Measurements from ENCODE around the gene BCL2L11.
"Not testable (repeated sequence)": the region's sequence is repeated elsewhere in the genome, so short reads cannot be mapped to it uniquely, and the experiment has no call there.

The BCL2L11 gene, protein sequence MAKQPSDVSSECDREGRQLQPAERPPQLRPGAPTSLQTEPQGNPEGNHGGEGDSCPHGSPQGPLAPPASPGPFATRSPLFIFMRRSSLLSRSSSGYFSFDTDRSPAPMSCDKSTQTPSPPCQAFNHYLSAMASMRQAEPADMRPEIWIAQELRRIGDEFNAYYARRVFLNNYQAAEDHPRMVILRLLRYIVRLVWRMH

DNA sequence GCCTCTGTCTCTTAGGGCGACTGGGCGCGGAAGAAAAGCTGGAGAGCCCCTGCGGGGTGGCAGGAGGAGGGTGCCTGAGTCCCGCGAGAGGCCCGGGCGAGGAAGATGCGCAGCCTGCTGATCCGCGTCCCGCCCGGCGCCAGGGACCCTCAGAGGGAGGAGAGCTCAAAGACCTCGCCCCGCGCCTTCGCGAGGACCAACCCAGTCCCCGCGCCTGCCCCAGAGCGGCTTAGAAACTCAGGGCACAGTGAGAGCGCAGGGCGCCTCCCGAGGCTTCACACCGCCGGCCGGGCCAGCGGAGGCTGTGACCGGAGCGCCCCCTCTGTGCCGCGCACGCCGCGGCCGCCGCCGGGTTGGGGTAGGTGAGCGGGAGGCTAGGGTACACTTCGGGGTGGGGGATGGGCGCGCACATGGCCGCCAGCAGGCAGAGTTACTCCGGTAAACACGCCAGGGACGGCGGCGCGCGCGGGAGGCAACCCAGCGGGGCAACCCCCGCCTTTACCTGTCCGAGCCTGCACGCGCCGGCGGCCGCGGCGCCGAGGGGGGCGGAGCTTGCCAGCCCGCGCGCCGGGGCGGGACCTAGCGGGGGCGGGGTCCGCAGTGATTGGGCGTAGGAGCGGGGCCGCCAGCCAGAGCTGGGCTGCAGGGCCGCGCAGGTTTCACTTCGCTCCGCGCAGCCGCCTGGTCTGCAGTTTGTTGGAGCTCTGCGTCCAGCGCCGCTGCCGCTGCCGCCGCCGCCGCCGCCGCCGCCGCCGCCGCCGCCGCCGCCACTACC is at the start of gene BCL2L11:
Gene BCL2L11, plus strand, starts transcription at position 662 of the 775 bp plus-strand sequence. CDS start 2,832 bp downstream, outside the sequence.
- DNase-seq = peak; percentile 89 to 98

DNA sequence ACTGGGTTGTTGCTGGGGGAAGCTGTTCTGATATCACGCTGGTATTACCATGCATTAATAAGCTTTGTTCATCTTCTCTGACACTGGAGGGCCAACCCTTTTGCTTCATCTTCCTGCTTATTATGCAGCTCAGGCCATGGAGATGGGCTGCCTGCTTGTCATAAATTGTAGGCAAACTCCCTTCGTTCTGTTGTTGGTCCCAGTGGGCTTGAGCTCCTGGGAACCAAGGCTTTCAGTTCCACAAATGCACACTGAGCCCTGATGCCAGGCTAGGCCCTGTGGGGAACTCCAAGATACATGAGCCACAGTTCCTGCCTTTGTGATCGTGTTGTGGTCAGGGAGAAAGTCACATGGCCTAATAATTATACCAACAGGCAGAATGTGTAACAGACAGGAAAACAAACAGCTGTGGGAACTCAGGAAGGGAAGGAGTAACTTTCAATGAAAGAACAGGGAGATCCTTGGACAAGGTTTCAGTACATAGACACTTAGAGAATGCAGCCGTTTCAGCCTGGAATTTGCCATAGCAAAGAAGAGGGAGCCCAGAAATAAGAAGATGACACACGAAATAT is 49.0 kb upstream of the BCL2L11 start:
- DNase-seq = no peak

- DNase-seq = no peak
These were observed 48.4 kb upstream of the BCL2L11 start for GRCh38 chr2:111072220-111072871.

GRCh38 chr2:111082659-111083058 is 38.1 kb upstream of the BCL2L11 start:
- DNase-seq = not testable (repeated sequence)

DNA sequence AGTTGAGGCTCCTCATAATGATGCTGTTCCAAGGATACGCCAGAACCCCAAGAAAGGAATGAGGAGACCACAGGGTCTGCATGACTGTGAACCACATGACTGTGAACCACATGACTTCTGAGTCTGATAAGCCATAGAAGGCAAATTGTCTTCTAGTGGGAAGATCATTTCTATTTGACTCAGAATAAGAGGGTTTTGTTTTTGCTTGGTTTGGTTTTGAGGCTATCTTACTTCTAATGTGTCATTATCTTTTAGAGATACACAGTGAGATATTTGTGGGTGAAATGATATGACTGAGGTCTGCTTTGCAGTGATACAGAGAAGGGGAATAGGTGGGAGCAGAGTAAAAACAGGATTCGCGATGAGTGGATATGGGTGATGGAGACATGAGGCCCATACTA is 28.9 kb upstream of the BCL2L11 start:
- DNase-seq = no peak

DNA sequence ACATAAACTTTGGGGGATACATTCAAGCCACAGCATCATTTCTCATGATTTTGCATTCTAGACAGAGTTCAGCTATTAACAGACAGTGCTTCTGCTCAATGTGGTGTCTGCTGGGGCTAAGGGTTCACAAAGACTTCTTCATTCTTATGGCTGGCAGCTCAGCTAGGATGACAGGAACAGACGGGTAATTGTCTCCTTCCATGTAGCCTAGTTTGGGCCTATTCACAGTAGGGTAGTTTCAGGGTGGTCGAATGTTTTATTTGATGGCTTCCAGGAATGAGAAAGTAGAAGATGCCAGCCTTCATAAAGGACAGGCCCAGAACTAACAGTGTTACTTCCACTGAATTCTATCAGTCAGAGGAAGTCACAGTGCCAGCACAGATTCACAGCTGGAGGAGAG is 26.0 kb upstream of the BCL2L11 start:
- DNase-seq = no peak

DNA sequence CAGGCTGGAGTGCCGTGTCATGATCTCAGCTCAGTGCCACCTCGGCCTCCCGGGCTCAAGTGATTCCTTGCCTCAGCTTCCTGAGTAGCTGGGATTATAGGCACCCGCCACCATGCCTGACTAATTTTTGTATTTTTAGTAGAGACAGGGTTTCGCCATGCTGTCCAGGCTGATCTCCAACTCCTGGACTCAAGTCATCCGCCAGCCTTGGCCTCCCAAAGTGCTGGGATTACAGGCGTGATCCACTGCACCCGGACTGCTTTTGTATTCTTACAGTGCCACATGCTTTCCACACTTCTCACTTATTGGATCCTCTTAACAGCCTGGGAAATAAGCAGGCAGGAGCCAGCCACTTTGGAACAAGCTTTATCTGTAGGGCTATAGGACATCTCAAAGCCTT is 25.3 kb upstream of the BCL2L11 start:
- no peak for DNase-seq

- no peak for DNase-seq
These were observed 21.3 kb upstream of the BCL2L11 start for GRCh38 chr2:111099402-111099801.

- DNase-seq = no peak
These were observed 20.5 kb upstream of the BCL2L11 start for GRCh38 chr2:111100087-111100764.

DNA sequence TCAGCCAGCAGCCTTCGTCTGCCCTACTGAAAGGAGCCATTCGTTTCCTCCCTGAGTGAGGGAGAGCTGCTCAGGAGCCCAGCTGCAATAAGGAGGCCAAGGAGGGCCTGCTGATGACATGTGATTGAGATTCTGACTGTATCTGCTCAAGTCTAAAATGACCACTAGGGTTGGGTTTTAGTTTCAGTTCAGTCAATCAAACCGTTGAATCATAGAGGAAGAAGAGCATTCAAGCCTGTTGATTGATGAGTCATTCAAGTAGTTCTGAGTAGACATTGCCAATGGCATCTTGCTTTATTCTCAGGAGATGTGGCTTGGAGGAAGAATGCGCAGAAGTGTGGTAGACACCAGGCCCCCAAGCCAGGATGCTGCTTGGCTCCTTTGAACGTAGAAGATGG is 19.9 kb upstream of the BCL2L11 start:
- DNase-seq = no peak

GRCh38 chr2:111101592-111101991 is 19.1 kb upstream of the BCL2L11 start:
- no peak for DNase-seq

GRCh38 chr2:111102216-111102615 is 18.5 kb upstream of the BCL2L11 start:
- DNase-seq = no peak

GRCh38 chr2:111105926-111106325 is 14.8 kb upstream of the BCL2L11 start:
- DNase-seq = no peak

- no peak for DNase-seq
These were observed 14.0 kb upstream of the BCL2L11 start for GRCh38 chr2:111106706-111107105.

DNA sequence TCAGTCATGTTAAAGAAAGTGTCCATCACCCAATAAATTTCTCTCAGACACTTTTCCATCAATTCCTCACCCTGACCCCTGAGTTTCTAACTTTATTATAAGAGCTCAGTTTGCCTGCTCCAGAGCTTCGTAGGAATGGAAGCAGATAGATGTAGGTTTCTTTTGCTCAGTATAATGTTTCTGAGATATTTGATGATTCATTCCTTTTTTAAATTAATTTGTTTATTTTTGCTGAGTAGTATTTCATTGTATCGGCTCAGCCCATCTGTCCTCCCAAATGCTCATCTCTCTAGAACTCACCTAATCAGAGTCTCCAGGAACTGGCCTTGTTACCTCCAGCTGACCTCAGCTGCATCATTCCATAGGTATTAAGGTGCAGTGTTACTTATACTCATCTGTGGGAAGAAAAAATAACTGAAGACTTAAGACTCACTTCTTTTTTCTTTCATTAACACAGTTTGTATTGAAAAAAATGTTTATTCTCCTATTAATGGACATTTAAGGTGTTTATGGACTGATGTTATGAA is 11.9 kb upstream of the BCL2L11 start:
- DNase-seq = no peak

GRCh38 chr2:111111101-111111755 is 9.5 kb upstream of the BCL2L11 start:
- no peak for DNase-seq

DNA sequence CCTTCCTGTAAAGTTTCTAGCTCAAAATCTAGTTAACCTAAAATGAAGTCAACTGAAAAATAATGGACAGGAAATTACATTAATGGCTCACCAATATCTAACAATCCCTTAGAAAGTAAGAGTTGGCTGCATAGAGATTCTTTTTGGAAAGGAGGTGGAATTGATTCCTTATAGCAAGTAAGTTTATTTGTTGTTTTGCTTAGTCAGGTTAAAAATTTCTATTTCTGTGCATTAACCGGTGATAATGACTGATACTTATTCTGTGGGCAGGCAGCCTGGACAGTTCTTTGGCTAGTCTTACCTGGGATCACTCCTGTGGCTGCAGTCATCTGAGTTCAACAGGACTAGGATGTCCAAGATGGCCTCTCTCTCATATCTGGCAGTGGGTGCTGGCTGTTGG is 6.9 kb upstream of the BCL2L11 start:
- no peak for DNase-seq

DNA sequence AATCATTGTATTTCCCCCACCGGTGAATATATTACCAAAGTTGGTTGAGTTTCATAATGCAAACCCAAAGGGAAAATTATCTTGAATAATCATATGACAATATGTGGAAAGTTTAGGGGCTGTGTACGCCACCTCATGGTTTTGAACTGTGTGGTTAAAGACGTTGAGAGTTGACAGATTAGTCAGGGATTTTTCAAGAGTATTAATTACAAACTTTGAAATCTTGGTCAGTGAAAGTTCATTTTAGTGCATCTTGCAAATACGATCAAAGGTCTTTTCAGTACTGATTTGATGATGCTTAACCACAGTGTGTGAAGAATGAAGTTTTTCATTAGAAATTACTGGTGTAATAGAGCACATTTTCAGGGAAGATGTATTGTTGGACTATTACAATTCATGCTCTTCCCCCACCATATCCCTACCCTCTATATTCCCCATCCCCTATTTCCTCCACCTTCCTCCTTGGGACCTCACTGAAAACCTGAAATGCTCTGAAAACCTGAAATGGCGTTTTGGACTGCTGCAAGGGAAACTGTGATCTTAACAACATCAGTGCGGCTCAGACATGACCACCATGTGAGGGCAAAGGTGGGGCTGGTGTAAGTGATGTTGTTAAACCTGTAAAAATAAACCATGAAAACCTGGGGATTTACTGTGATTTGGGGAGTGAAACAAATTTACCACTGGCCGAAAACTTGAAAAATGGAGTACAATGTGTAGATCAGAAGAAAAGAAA is 4.5 kb upstream of the BCL2L11 start:
- no peak for DNase-seq

GRCh38 chr2:111116843-111117597 is 3.7 kb upstream of the BCL2L11 start:
- DNase-seq = peak; percentile 79 to 90

DNA sequence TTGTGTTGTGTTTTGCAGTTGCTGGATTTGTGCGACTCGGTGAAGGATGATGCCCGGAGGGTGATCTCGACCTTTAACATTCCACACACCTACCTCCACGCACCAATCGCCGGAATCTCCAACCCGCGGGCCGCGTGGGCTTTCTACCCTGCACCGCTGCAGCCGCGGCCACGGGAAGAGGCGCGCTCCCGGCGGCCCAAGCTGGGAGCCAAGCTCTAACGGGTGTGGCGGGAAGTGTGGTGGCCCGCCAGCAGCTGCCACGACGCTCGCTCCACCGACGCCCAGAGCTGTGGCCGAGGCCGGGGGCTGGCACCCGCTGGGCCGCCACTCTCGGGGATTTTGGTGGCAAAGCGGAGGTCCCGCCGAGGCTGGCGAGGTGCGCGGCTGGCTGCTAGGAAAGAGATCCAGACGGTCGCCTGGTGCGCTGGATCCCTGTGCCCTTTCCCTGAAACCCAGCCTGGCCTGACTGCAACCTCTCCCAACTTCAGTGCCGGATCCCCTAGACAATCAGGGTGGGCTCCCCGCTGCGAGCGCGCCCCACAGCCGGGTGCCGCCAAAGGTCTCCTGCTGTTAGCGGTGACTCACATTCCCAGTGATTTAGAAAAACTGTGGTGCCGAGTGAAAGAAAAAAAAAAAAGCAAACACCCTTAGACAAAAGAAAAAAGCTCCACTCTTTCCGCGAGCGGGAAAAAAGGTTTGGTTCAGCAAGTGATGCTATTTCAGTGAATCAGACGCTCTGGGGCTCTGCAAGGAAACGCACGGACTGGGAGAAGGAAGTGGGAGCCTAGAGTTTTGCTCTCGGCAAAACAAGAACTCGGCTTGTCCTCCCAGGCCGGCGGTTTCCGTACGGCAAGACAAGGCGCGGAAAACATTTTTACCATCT is 2.9 kb upstream of the BCL2L11 start:
- DNase-seq = no peak

Data from SHP77 (cell line).